Skin epidermis (tissue), 12 donors: ENCODE results near the gene SH3GLB1.
A peak's percentile ranks its signal among the peaks of the same experiment; 100 is the strongest.

Experiments used
- H3K27ac ChIP-seq, 21 experiments: fragments of 200-600 bp; sonication (generic) in 11 of 21; one replicate each; pipeline ENCODE4 v1.5.0; 2020; ENCODE audit warnings: mild to moderate bottlenecking in 3 of 21, inconsistent platforms in 2 of 21, moderate library complexity in 2 of 21
- H3K4me3 ChIP-seq, 7 experiments: fragments of 200-600 bp; sonication (generic) in 2 of 7; one replicate each; pipeline ENCODE4 v1.5.0; 2020; ENCODE audit warnings: inconsistent platforms in 2 of 7, mild to moderate bottlenecking in 2 of 7, moderate library complexity in 1 of 7

The SH3GLB1 gene

DNA sequence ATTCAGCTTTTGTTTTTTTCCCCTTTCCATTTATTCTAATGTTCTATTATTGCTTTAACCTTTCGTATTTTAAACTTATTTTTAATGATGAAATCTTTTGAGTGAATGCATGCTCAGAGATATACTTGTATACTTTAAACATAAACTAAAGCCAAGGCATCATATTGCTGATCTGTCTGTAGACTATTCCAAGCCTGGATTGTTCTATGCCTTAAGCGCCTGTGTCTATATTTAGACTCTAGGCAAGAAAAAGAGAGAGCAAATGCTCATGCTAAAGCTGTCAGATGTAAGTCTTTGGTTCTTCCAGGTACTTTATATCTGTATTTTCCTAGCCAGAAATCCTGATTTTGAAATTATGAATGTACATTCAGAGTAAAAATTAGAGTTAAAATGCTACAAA lies 14.4 kb downstream of the SH3GLB1 start:
- no peak overlapping the region for H3K4me3 ChIP-seq
- no peak overlapping the region for H3K27ac ChIP-seq

DNA sequence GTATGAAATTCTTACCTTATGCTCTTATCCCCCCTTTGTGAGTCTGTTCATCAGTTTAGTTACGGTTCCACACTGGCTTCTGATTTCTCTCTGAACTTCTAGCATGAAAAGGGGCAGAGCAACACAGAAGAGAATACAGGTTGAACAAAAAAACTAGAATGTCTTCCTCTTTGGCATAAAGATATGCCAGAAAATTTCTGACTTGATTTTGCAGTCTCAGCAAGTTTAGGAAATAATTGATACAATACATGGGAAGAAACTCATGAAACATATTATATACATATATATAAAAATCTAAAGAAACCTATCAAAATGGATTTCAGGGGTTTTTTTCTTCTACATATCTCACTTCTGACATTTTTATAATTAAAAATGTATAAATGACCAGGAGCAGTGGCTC lies 27.0 kb downstream of the SH3GLB1 start:
- Histone ChIP-seq H3K27ac (no peak overlapping the region), H3K4me3 (no peak overlapping the region)

DNA sequence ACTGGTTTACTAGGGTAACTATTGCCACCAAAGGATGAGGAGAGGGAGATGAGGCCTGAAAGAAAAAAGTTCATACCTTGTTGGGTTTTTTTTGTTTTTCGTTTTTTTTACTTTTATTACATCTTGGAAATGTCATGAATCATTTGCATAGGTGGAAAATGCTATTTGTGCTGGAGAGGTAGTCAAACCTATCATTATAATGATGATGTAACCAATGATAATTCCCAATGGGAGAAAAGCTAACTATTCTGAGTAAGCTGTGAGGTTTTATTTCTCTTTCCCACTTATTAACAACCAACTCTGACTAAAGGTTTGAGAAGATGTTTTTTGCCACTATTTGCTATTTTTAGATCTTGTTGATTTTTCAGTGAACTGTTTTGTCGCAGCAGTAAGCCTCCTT lies 29.0 kb downstream of the SH3GLB1 start:
- Histone ChIP-seq H3K27ac (no peak overlapping the region), H3K4me3 (no peak overlapping the region)

DNA sequence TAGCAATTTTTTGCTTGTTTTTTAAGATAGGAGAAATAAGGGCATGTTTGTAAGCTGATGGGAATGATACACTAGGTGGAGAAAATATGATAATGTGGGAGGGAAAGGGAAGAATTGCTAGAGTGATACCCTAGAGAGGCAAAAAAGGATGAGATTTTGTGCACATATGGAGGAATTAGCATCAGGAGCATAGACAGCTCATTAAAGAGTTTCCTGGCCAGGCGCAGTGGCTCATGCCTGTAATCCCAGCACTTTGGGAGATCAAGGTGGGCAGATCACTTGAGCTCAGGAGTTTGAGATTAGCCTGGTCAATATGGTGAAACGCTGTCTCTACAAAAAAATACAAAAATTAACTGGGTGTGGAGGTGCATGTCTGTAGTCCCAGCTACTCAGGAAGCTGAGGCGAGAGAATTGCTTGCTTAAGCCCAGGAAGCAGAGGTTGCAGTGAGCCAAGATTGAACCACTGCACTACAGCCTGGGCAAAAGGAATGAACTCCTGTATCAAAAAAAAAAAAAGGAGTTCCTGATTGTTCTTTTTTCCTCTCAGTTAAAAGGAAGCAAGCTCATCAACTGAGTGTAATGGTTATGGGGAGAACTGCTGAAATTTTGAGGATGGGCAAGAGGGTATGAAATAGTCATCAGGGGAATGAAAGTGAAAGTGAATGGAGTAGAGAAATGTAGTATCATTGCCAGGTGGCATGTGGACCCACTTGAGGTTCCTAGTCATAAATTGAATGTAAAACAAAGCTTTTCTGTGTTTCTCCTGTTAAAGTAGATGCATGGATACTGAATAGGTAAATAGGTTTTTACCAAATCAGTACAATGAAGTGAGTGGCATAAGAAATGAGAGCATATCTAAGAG lies 35.5 kb downstream of the SH3GLB1 start:
- peak overlapping the region in 7 of 21 experiments; percentile 2 to 39 (median 24) for H3K27ac ChIP-seq

DNA sequence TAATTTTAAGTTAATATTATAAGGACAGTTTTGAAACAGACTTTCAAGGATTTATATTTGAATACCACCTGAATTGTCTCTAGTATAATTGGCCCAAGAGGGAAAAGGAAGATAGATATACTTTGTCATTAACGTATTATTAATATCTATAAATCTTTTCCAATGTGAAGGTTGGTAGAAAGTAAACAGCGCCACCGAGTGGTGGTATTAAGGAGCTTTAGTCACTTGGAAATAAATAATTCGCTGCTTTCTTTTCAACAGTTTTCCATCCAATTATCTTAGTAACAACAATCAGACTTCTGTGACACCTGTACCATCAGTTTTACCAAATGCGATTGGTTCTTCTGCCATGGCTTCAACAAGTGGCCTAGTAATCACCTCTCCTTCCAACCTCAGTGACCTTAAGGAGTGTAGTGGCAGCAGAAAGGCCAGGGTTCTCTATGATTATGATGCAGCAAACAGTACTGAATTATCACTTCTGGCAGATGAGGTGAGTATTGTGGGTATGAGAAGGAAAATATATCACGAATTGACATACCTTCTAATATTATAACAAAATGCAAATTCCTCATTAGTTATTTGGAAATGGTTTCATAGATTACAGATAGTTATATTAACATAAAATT lies 37.7 kb downstream of the SH3GLB1 start:
- H3K4me3 ChIP-seq, result no peak overlapping the region
- no peak overlapping the region for H3K27ac ChIP-seq

More for the DNA sequence above, 35.5 kb downstream of the SH3GLB1 start:
- H3K4me3 ChIP-seq, result no peak overlapping the region

DNA sequence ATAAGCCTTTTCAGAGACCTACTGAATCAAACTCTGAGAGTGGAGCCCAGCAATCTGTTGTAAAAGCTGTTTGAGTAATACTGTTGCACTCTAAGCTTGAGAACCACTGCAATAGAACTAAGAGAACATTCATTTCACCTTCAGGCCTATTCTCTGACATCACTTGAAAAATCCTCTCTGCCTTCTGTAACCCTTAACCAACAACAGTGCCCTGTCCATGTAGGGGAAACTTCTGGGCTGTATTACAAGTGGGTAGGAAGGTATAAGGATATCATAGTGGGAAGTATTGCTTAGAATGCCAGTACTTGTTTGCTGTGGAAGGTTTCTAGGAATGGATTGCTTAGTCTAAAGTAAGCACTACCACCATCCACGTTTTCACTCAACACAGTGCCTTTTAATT lies 42.9 kb downstream of the SH3GLB1 start:
- H3K4me3 ChIP-seq, result no peak overlapping the region
- H3K27ac ChIP-seq, result no peak overlapping the region

DNA sequence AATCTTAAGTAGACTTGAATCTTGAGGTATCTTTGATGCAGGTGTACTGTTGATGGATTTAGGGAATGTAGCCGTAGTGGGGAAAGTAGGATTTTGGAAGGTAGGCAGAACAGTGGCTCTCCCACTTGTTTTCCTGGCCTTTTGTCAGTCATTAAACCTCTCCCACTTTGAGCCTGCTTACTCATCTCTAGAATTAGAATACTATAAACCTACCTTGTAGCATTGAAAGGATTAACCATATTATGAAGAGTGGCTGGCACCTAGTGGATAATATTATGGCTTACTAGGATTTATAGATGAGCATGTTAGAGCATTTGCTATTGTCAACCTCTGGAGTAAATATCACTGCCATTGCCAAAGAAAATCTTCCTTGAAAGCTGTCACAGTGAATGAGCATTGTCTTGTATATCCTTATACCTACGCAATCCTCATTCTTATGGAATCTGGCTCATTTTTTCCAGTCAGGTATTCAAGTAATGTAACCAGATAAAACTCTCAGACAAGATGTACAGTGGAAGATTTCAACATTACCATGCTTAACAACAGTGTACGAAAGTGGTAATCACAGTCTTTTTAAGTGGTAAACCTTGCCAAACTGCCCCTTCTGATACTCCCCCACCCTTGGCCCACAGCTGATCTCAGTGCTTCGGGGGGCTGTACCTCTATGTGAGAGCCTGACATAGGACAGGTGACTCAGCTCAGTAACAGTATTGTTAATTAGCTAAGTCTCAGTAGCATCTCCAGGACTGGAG lies 44.4 kb downstream of the SH3GLB1 start:
- H3K4me3 ChIP-seq, result no peak overlapping the region
- no peak overlapping the region for H3K27ac ChIP-seq

DNA sequence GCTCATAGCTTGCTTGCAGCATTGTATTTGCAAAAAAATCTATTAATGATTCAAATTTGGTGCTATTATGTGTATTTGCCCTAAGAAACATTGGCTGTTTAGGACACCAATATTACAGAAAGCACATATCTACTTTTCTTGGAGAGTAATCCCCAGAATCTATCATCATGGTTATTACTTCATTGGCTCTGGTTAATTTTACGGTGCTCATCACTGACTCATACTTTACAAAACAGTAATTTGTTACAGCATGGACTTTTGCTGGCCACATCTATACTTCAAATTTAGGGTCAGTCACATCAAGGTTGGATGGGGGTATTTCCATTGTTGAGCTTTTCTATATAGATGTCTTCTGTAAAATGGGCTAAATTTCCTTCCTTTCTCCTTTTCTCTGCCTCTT lies 45.7 kb downstream of the SH3GLB1 start:
- Histone ChIP-seq H3K27ac (no peak overlapping the region), H3K4me3 (no peak overlapping the region)

DNA sequence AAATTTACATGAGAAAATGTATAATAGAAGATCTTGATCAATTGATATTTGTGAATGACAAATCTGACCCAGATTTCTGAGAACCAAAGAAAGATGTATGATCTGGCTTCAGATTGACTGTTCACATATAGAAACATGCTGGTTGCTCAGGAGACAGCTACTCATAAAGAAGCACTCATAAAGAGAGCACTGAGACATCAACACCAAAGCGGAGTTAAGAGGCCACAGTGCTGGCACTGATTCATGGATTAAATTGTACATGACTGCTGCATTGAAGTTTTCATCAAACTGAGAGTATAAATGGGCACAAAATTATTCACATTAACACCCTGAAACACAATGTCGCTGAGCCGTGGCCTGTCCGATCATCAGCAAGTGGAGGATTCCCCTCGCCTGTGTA lies 46.2 kb downstream of the SH3GLB1 start:
- Histone ChIP-seq H3K4me3 (no peak overlapping the region), H3K27ac (no peak overlapping the region)

DNA sequence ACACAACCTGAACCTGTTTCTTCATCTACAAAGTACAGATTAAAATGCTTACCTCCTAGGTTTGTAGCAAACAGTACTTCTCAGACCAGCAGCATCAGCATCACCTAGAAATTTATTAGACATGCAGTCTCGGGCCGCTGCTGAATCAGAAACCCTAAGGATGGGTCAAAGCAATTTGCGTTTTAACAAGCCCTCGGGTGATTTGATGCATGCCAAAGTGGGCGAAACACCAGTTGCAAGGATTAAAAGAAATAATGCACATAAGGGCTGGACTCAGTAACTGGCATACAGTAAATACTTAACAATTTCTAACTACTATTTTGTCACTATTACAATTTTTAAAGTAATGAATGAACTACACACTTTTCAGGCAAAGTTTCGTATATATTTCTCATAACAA lies 47.5 kb downstream of the SH3GLB1 start:
- H3K27ac ChIP-seq, result no peak overlapping the region
- H3K4me3 ChIP-seq, result no peak overlapping the region

DNA sequence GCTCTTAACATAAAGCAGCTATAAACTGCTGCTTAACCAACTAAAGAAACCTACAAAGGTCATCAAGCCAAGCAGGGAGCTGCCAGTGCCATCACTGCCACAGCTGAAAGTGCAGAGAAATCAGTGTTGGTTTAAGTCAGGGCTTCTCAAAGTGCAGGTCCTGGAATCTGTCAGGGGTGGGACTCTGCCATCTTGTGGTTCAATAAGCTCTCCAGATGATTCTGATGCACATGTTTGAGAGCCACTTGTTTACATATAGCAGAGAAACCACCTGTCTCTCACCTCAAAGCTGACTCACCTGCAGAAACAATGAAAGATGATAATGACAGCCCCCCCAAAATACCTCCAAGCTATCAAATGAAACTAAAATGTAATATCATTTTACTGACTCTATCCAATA lies 49.3 kb downstream of the SH3GLB1 start:
- Histone ChIP-seq H3K27ac (no peak overlapping the region), H3K4me3 (no peak overlapping the region)

DNA sequence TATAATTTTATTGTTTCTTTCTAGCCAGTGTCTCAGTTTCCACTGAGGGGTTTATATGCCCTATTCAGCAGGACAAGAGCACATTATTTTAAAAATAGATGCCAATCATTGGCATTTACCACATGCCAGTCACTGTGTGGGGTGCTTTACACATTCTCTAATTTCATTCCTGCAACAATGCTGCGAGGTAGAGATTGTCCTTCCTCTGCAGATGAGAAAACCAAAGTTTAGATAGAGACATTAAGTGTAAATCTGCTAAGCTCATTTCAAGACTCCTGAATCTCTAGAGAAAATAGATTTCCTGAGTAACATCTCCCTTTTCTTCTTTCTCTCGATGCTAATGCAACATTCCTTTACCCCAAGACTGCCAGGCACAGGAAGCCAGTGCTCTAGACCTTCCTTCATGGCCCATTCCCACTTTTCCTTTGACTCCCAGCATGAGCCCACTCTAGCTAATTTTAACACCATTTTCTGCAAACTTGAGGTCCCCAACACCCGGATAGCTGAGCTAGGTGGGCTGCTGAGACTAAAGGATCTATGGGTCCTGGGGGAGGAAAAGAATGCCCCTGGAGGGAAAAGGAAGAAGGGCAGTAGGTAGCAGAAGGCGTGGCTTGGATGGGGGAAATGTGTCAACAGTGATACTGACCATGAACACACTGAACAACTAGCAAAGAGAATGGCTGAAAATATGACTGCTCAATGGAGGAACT lies 50.0 kb downstream of the SH3GLB1 start:
- no peak overlapping the region for H3K27ac ChIP-seq
- no peak overlapping the region for H3K4me3 ChIP-seq

DNA sequence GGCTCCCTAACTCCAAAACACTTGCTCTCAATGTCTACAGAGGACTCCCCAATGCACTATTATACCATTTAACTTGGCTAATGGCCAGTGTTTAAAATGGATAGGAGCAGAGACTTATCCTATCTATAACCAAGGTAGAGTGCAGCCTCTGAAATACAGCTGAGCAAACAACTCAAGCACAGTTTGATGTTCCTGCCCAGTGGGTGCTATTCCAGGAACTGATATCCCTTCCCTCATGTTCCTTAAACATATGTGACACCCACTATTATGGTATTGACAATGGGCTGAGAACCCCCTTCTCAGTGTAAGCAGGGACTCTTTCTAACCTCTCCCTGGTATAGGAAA lies 51.7 kb downstream of the SH3GLB1 start:
- Histone ChIP-seq H3K4me3 (no peak overlapping the region), H3K27ac (no peak overlapping the region)

DNA sequence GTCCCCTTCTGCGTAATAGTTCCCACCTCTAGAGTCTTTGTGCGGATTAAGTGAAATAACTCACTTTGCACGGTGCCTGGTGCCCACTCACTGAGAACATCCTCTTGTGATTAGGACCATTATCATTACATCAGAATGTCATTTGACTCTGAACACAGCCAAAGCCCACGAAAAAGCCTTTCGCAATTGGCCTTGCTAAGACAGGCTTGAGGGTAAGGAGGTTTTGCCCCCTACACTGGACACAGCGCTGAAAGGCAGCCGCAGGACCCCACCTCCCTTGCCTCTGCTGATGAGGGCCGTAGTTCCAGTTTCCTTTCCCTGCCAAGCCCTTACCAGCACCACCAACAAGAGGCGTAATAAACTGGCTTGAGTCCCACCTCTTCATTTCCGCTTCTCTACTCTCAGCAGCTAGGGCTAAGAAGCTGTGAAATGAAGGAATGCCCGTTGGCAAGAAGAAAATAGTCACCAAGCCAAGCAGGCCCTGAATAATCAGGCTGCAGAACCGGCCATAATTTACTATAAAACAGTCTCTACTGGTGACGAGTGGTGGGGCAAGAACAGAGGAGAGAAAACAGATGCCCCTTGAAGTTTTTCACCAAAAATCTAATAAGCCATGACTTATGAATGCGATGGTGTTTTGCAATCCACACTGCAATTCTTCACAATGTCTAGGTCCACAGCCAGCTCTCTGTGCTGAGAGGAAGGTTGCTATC lies 53.1 kb downstream of the SH3GLB1 start:
- peak overlapping the region in 1 of 7 experiments; percentile 1 for H3K4me3 ChIP-seq
- H3K27ac ChIP-seq, result peak overlapping the region in 12 of 21 experiments; percentile 2 to 70 (median 24)

DNA sequence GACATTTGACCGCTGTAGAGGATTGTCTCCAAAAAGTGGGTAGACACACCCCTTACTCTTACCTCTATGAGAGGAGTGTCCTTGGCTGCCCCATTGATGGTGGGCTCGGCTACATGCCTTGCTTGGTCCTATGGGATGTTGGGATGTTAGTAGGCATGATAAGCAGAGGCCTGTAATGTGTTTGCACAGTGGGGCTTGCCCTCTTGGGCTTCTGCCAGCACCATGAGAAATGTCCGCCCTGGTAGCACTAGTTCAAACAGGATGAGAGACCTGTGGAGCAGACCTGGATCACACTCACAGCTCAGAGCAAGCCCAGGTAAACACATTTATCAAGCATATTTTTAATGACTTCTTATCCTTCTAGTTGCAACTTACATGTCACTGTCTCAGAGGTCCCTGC lies 54.2 kb downstream of the SH3GLB1 start:
- H3K27ac ChIP-seq, result peak overlapping the region in 1 of 21 experiments; percentile 15
- no peak overlapping the region for H3K4me3 ChIP-seq

DNA sequence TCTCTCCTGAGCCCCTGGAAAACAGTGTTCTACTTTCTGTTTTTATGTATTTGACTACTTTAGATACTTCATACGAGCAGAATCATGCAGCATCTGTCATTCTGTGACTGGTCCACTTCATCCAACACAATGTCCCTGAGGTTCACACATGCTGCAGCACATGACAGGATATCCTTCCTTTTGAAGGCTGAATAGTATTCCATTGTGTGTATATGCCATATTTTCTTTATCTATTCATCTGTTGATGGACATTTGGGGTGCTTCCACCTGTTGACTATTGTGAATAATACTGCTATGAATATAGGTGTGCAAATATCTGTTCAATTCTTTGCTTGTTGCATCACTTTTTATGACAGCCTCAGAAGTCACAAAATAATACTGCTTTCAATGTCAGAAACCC lies 55.8 kb downstream of the SH3GLB1 start:
- no peak overlapping the region for H3K27ac ChIP-seq
- no peak overlapping the region for H3K4me3 ChIP-seq

DNA sequence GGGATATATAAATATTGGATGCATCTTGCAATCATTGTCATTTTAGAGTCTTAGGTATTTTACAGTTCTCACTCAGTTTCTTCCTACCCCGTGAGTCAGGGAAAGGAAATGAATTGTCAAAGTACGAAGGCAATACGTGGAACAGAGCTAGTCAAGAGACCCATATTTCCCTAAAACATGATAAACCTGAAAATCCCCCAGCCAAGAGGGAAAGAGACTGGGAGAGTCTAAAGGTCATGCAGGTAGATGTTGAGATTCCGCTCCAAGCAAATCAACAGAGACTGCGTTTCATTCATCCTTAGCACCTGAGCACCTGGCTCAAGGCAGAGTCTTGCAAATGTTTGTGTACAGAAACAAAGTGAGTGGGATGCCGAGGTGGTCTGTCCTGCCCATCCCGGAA lies 58.0 kb downstream of the SH3GLB1 start:
- Histone ChIP-seq H3K27ac (no peak overlapping the region), H3K4me3 (no peak overlapping the region)

DNA sequence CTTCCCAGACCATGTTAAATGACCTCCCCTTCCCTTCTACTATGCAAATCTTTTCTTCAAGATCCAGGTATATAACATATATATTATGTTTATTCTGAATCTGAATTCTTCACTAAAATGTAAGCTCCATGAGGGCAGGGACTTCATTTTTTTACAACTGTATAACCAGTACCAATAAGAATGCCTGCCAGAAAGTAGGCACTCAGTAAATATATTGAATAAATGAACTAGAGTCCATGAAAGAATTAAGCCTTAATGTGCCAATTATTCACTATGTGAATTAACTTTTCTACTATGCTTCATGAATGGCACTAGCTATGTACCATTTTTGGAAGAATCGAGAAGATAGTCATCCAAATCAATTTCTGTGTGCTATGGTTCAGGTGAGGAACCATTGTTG lies 60.1 kb downstream of the SH3GLB1 start:
- Histone ChIP-seq H3K4me3 (no peak overlapping the region), H3K27ac (no peak overlapping the region)

DNA sequence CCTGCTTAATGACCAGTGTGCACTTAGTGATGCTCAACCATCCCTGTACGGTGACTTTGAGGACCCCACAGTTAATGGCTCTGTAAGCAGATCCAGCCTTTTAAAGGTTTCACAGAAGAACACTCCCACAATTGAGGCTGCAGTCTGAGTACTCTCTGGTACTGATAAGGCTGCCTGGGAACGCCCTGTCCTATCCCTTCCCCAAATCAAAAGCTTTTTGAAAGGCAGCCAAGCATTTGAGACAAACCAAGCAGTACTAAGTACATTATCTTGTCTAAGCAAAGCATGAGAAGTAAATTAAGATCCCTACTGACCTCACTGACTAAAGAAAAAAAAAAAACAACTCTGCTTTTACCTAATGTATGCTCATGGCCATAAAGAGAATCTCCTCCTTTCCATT lies 60.7 kb downstream of the SH3GLB1 start:
- Histone ChIP-seq H3K4me3 (no peak overlapping the region), H3K27ac (no peak overlapping the region)

DNA sequence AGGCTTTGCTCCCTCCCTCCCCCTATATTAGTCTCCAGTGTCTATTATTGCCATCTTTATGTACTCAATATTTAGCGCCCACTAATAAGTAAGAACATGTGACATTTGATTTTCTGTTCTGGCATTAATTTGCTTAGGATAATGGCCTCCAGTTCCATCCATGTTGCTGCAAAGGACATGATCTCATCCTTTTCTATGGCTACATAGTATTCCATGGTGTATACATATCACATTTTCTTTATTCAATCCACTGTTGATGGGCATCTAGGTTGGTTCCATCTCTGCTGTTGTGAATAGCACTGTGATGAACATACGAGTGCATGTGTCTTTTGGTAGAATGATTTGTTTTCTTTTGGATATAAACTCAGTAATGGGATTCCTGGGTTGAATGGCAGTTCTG lies 61.3 kb downstream of the SH3GLB1 start:
- no peak overlapping the region for H3K4me3 ChIP-seq

More for the DNA sequence above, 61.3 kb downstream of the SH3GLB1 start:
- no peak overlapping the region for H3K27ac ChIP-seq
